GM21515 (cell line): ENCODE results near the gene PHKG2.

Source experiments
- ATAC-seq: cut with Tn5 transposase; IDR thresholded peaks from one replicate; pipeline ENCODE4 v1.9.1; 2021; ENCODE audit not compliant: unreplicated experiment

The PHKG2 gene

GRCh38 chr16:30793508-30794069, 45.4 kb downstream of the PHKG2 start:
- no peak for ATAC-seq

- no peak for ATAC-seq
Measured at GRCh38 chr16:30794634-30795033, 46.4 kb downstream of the PHKG2 start.

- ATAC-seq, result no peak
Measured at GRCh38 chr16:30797670-30798309, 49.6 kb downstream of the PHKG2 start.
